Activated T-cell treated with anti-CD3 and anti-CD28 coated beads for 4 hours (primary cell): Measurements from ENCODE around the gene ZC3H14.

ENCODE experiments used
- DNase-seq: peaks from one replicate; pipeline ENCODE4 v3.0.0-alpha.2; 2020

The ZC3H14 gene

DNA sequence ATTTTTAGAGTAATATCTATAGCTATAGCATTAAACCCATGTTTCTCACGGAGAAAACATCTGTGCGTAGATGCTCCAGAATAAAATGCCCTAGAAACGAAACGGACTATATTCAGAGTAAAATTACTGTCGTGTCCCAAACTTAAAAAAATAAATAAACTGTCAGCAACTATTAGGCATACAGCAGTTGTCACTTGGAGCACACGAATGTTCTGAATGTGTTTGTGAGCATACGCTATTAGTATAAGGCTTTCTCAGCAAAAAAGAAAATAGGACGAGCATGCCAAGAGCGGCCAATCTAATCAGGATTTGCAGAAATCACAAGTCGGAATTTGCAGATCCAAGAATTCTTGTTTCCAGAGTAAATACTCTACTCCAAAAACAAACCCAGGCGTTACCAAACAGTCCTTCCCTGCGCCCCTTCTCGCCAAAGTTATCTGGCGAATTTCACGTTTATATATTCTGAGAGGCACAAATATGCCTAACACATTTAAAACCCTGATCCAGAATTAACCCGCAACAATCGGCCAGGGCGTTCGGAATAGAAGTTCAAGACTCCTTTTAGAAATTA, 8.9 kb upstream of the ZC3H14 start:
- DNase-seq, result no peak

- DNase-seq, result no peak
These were observed 8.2 kb upstream of the ZC3H14 start, which contains the start of gene PTPN21 for GRCh38 chr14:88554457-88555286. Gene PTPN21, minus strand, starts transcription at chr14:88555007. Its CDS starts 4,590 bp downstream, at chr14:88550417.

GRCh38 chr14:88556581-88556980, 6.3 kb upstream of the ZC3H14 start:
- no peak for DNase-seq

DNA sequence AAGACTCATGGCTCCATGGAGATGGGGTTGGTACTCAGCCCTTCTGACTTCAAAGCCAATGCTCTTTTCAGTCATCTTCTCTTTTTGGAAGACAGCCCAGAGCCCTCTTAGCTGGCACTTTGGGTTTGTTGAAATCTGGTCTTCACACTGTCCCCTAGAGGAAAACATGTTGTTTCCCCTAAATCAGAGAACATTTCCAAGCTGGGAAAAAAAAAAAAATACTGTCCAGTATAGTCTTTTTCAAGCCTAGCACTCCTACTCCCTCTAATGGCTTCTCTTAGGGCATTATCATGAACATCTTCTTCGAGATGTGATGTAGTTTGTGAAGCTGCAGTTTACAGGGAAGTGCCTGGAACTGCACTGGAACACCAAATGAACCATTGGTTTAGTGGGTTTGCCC, 3.0 kb upstream of the ZC3H14 start:
- DNase-seq, result no peak

- no peak for DNase-seq
These were observed 356 bp upstream of the ZC3H14 start for GRCh38 chr14:88562532-88562830.

GRCh38 chr14:88563845-88564244, 1.0 kb downstream of the ZC3H14 start:
- DNase-seq, result no peak

DNA sequence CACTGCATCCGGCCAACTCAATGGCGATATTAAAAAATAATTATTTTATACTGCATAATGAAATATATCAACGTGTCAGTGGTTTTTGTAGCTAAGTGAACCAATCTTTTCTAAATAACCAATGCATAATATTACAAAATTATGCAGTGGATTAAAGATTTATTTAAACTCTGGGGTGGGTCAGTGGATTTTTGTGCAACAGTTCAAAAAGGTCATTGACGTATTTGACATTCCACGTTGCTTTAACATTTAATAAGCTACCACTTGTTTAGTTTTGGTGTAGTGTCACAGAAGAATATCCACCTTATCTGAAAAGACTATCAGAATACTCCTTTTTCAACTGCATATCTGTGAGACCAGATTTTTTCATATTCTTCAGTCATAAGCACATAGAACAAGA, 2.6 kb downstream of the ZC3H14 start:
- no peak for DNase-seq

GRCh38 chr14:88568196-88568595, 5.4 kb downstream of the ZC3H14 start:
- DNase-seq, result no peak

DNA sequence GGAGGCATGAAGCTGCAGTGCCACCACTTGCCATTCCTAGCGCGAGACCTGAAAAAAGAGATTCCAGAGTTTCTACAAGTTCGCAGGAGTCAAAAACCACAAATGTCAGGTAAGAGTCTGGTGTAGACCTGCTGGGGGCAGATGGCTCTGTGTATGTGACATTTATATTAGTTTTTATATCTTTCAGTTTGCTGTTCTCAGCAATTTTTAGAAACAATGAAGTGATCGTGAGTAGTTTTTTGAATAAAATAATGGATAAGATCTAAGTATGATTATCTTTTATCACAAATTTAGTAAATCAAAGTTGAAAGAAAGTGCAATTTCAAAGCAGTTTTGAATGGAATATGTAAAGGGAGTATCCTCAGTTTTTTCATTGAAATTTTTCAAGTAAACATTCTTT, 9.3 kb downstream of the ZC3H14 start:
- no peak for DNase-seq

DNA sequence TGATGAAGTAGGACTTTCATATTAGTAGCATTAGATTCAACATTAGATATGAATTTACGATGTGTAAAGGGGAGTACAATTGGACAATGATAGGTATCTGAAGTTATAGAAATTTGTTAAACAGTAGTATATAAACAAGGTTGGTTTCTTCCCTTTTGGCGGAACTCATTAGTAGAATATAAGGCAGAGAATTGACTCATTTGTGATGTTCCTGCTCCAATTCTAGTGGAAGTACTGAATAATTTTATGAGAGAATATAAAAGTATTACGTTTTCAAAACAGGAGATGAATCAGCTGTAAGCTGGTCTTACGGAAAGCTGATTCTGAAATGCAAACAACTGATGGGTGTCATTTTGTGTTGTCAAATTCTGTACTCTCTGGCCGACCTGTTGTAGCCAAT, 13.4 kb downstream of the ZC3H14 start:
- DNase-seq, result no peak

- DNase-seq, result no peak
These were observed 21.6 kb downstream of the ZC3H14 start for GRCh38 chr14:88584451-88584850.

GRCh38 chr14:88588081-88588480, 25.2 kb downstream of the ZC3H14 start:
- no peak for DNase-seq

- no peak for DNase-seq
These were observed 27.3 kb downstream of the ZC3H14 start for GRCh38 chr14:88590173-88590572.

DNA sequence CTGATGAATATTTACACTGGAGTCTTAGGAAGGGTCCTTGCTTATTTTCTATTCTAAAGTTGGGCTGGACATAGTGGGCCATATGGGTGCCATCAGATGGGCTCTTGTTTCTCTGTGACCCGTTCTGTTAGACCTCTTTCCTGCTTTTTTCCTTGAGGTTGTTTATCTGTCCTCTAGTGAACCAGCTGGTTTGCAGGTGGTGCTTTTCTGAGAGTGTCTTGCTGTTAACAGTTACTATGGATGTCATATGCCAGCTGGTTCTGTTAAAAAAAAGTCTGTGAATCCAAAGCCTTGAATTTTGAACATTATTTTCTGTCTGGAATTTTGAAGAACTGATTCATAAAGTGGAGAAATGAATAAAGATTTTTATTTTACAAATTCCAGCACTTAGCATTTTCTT, 29.2 kb downstream of the ZC3H14 start:
- DNase-seq, result no peak

GRCh38 chr14:88597038-88597437, 34.2 kb downstream of the ZC3H14 start:
- DNase-seq, result no peak

DNA sequence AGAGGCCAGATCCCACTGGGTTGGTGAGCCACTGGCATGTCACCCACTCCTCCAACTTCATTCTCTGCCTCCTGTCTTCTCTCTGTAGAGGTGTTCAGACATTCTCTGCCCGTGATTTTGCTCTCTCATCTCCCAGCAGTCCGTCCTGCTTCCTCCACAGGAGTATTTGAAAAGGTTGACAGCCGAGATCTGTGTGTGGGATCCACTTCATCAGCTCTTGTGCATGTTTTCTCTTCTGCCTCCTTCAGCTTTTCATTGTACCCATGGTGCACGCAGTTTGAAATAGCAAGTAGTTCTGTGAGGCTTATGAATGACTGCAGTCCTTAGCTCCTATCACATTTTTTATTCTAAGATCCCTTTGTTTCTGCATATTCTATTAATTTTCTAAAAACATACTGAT, 34.8 kb downstream of the ZC3H14 start:
- DNase-seq, result no peak

DNA sequence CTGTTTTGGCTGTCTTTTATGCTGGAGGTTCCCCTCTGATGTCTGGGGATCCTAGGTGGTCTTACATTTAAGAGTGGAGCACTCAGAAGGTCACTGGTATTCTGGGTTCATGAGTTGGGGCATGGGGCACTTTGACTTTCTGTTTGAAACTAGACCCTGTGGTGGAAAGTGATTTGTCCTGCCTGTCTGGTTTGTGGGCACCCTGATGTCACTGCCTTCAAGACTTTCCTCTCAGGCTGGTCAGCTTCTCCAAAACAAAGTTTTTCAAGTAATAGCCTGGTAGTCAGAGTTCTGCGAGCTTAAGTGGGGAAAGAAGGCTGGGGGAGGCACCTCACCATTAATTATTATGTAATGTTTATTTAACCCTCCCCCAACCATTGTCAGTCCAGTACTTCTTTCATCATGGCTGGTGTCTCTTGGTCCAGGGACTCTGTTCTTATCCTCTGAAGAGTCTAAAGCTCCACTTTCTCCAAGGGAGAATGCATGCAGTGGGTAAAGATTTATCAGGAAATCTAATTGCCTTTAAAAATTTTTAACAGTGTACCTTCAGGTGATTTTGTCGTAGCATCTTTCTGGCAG, 35.3 kb downstream of the ZC3H14 start:
- no peak for DNase-seq

GRCh38 chr14:88599326-88599725, 36.5 kb downstream of the ZC3H14 start:
- DNase-seq, result no peak

DNA sequence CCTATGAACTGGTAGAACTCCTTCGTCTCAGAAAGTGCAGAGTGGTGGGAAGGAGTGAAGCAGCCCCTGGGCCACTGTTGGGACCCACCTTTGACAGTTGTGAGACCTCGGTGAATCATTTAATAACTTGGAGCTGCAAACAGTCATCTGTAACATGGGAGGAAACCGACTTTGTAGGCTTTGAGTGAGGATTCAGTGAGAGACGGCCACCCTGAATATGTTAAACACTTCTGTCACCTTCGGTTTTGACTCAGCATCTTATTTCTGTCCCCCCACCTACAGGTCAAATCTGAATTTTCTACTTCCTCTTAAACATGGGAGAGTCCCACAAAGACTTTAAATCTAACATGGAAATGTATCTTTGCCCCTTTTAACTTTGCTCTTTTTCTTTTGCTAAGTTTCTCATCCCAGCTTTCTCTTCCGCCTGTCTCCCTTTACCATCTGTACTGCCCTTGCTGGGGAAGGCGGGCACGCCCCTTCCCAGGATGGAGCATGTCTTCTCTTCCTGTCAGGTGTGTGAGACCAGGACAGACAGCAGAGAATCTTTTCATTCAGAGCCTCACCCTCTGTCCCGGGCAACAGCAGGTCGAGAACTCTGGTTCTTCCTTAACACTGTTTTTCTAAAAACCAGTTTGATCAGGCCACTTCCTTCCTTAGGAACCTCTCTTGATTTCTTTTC, 37.1 kb downstream of the ZC3H14 start:
- no peak for DNase-seq

DNA sequence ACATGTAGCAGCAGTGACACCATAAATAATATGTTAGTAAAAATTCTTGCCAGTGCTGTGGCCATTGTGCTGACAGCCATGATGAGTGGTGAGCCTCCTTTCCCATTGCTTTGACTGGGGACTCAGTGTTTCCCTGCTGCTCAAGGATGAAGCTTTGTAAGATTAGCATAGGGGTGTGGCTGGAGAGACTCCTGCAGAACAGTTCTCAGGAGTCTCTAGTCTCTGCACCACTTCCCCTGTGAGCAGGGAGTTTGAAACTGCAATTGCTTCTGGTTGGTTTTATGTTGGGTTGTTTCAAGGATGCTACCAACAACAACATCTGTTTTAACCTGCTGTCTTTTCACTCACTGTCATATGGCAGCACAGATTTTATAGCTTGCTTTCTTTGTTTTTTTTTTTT, 41.4 kb downstream of the ZC3H14 start:
- DNase-seq, result no peak

GRCh38 chr14:88605594-88605993, 42.8 kb downstream of the ZC3H14 start:
- DNase-seq, result no peak

- DNase-seq, result no peak
These were observed 45.0 kb downstream of the ZC3H14 start for GRCh38 chr14:88607829-88608228.

- no peak for DNase-seq
These were observed 49.0 kb downstream of the ZC3H14 start for GRCh38 chr14:88611878-88612277.

DNA sequence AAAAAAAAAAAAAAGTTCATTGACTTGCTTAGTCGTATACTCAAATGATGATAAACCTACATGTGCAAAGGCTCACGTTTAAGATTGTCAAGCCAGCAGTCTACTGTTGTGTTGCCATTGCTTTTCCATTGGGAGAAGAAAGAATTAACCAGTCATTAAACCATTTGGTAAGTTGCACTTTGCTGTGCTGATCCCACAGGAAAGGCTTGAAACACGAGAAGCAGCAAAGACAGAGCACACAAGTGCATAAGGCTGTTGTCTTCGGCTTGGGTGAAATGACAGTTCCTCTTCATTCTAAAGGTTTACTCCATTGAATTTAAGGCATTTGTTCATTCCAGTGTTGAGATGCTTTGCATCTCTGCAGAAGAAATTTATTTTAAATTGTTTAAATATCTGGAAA, 50.1 kb downstream of the ZC3H14 start:
- DNase-seq, result no peak
